Testis (tissue), 2 donors: ENCODE measurements around the gene NUTF2.

Source experiments
- CTCF ChIP-seq, 3 experiments: fragments of 450-650 bp in 2 of 3; fragments of 200-600 bp in 1 of 3; sonication (generic) in 1 of 3; IDR thresholded peaks; one replicate each; pipeline ENCODE4 v1.5.1; 2016 to 2019; ENCODE audit warnings: antibody characterized with exemption in 3 of 3, mild to moderate bottlenecking in 2 of 3, moderate library complexity in 1 of 3
- POLR2A ChIP-seq: fragments of 450-650 bp; IDR thresholded peaks from one replicate; pipeline ENCODE4 v1.6.1; 2017; ENCODE audit warnings: antibody characterized with exemption, mild to moderate bottlenecking, moderate library complexity

- TF ChIP-seq CTCF (IDR thresholded peaks at IDR 0.05), result no peak
- no peak for TF ChIP-seq POLR2A
Measured at GRCh38 chr16:67845291-67846062, 1.3 kb upstream of the NUTF2 start.
